Erythroblast (primary cell): ENCODE results near the gene PPM1G.
"Not testable (repeated sequence)": the region's sequence is repeated elsewhere in the genome, so short reads cannot be mapped to it uniquely, and the experiment has no call there.

Experiments used
- DNase-seq, 2 experiments: peaks; one replicate each; lab custom pipeline; 2025; lab: John Stamatoyannopoulos, UW
- GATA1 ChIP-seq: IDR thresholded peaks from 2 replicates; pipeline ENCODE4 v1.6.1; 2011; ENCODE audit warnings: low read depth, mild to moderate bottlenecking, control low read depth, low read length, moderate library complexity
- POLR2A ChIP-seq: IDR thresholded peaks from 2 replicates; pipeline ENCODE4 v1.6.1; 2011; ENCODE audit warnings: mild to moderate bottlenecking, low read length

The PPM1G gene

DNA sequence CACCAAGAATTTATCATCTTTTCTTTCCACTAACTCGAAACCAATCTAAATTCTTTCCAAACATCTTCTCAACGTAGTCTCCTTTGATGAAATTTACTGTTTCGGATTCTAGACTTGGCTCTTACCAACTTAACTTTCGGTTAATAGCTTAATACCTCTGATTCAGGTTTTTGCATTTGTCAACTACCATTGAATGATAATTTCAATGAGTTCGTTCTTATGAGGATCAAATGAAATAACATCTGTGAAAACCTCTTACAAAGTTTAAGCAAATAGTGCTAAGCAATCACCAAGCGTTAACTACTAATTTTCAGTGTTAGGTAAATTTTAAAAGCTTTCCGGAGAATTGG is 18.4 kb upstream of the PPM1G start:
- no peak for DNase-seq
- TF ChIP-seq GATA1, result no peak
- no peak for TF ChIP-seq POLR2A

DNA sequence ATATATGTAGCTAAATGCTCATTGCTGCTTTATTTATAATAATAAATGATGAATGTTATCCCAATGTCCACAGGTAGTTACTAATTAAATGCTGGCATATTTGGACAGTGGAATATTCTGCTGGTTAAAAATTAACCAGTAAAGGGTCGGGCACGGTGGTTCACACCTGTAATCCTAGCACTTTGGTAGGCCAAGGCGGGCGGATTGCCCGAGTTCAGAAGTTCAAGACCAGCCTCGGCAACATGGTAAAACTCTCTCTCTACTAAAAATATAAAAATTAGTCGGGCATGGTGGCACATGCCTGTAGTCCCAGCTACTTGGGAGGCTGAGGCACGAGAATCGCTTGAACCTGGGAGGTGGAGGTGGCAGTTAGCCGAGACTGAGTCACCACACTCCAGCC is 15.6 kb upstream of the PPM1G start:
- DNase-seq, result not testable (repeated sequence)

DNA sequence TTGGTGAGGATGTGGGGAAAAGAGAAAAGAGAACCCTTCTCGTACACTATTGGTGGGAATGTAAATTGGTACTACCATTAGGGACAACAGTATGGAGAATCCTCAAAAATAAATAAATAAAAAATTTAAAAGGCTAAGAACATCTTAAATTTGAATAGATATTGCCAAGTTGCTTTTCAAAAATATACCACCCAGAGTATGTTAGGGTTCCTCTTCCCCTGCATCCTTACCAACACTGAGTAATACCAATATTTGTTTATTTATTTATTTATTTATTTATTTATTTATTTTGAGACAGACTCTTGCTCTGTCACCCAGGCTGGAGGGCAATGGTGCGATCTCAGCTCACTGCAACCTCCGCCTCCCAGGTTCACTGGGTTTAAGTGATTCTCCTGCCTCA is 13.6 kb upstream of the PPM1G start:
- TF ChIP-seq POLR2A (no peak), GATA1 (no peak)
- DNase-seq, result no peak

DNA sequence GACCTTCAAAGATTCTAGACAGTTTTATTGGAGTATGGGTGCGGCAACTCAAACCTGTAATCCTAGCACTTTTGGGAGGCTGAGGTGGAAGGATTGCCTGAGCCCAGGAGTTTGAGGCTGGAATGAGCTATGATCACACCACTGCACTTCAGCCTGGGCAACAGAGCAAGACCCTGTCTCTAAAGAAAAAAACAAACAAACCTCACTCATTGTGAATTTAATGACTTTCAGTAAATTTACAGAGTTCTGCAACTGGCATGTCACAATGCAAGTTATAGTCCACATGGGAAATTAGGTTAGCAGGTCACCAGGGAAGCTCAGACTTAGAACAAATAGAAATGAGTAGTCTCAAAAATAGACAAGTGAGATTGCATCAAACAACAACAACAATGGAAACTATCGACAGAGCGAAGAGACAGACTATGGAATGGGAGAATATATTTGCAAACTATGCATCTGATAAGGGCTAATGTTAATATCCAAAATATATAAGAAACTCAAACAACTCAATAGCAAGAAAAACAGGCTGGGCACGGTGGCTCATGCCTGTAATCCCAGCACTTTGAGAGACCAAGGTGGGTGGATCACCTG is 12.4 kb upstream of the PPM1G start:
- TF ChIP-seq GATA1 (no peak), POLR2A (no peak)
- no peak for DNase-seq

DNA sequence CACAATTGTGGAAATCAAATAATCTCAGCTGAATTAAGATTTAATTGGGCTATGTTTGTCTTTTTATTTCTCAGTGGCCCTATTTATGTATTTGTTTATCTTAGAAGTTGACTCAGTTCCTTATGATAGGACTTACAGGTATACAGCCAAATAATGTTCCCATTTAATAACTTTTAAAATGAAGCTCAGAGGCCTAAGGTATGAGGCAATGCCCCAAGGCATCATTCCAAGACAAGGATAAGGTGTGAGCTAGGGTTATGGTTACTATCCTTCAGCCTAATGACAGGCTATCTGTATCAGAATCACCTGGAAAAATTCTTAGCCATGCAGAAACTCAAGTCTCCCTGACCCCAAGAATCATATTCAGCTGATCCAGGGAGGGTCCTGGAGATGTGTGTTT is 11.6 kb upstream of the PPM1G start:
- no peak for DNase-seq
- TF ChIP-seq GATA1, result no peak
- no peak for TF ChIP-seq POLR2A

DNA sequence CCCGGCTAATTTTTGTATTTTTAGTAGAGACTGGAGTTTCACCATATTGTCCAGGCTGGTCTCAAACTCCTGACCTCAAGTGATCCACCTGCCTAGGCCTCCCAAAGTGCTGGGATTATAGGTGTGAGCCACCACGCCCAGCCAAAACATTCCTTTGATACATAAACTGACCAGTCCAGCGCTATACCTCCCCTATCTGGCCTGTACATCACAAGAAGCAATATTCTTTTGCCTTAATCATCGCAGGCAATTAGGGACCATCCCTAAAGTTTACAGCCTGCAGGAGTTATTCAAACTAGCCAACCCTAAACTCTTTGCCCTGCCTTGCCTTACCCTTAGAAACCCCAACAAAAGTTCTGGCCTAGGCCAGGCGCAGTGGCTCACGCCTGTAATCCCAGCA is 6.8 kb upstream of the PPM1G start:
- DNase-seq, result no peak
- TF ChIP-seq POLR2A (no peak), GATA1 (no peak)

DNA sequence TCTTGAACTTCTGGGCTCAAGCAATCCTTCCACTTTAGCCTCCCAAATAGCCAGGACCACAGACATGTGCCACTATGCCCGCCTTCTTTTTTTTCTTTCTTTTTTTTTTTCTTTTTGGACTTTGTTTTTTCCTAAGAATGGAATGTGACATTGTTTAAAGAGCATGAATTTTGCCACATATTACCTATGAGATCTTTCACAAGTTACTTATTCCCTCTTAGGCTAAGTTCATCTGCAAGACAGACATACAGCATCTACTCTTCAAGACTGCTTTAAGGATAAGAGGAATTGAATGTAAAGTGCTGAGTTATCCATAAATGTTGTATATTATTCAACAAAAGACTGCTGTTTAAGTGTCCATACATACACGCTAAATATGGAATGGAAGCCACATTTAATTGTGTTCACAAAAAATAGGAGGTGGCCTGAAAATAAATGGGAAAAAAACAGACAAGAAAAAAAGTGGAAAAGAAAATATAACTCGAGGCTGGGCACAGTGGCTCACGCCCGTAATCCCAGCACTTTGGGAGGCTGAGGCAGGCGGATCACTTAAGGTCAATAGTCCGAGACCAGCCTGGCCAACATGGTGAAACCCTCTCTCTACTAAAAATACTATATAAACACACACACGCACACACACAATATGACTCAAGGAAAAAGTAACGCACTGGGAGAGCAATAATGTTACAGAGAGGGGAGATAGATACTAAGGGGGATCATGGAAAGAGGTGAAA is 3.2 kb upstream of the PPM1G start:
- no peak for DNase-seq
- TF ChIP-seq GATA1, result no peak

DNA sequence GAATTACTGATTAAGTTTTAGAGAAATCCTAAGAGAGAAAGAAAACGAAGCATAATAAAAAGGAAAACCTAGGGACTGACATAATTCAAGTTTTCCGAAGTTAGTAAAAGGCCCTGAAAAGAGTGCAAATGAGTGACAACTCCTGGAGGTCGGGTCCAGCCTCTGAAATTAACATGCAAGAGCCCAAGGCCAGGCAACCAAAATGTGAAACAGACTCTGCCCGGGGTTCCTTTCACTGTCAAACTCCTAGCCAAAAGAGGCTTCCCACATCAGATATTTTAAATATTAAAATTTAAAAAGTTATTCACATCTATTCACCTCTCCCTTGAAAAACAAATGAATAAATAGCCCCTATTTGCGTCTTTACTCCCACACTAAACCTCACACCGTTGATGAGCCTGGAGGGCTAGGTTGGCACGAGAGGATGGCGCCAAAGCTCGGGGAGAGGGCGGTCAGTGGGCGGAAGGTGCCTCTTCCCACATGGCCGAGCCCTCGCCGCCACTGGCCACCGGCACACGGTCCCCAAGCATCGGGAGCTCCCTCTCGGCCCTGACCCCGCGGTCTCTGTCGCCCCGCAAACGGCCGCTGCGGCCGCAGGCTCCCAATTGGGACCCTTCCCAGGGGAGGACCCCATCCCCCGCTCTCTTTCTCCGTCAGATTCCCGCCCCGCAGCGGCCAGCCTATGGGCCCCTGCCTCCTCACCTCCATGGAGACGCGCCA is 630 bp downstream of the PPM1G start:
- DNase-seq, result peak; percentile 62 to 68
- TF ChIP-seq GATA1, result no peak

DNA sequence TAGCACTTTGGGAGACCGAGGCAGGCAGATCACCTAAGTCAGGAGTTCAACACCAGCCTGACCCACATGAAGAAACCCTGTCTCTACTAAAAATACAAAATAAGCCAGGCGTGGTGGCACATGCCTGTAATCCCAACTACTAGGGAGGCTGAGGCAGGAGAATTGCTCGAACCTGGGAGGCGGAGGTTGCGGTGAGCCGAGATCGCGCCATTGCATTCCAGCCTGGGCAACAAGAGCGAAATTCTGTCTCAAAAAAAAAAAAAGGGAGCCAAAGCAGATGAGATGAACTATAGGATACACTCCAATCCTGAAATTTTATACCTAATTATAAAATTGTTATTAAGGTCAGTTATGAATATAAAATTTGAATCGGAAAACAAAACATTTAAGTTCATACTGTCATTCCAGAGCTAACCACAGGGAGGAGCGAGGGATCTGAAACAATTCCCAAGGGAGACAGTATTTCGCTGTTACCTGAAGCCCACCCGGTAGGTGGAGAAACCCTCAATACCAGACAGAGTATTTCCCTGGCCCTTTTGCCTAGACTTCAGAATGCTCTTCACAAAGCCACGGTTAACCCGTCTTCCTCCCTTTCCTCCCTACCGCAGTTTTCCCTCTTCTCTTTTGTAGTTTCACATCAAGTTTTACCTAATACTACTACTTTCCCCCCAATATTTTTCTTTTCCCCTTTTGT is 1.4 kb downstream of the PPM1G start:
- DNase-seq, result peak; percentile 58 to 76
- TF ChIP-seq GATA1 (no peak), POLR2A (no peak)

DNA sequence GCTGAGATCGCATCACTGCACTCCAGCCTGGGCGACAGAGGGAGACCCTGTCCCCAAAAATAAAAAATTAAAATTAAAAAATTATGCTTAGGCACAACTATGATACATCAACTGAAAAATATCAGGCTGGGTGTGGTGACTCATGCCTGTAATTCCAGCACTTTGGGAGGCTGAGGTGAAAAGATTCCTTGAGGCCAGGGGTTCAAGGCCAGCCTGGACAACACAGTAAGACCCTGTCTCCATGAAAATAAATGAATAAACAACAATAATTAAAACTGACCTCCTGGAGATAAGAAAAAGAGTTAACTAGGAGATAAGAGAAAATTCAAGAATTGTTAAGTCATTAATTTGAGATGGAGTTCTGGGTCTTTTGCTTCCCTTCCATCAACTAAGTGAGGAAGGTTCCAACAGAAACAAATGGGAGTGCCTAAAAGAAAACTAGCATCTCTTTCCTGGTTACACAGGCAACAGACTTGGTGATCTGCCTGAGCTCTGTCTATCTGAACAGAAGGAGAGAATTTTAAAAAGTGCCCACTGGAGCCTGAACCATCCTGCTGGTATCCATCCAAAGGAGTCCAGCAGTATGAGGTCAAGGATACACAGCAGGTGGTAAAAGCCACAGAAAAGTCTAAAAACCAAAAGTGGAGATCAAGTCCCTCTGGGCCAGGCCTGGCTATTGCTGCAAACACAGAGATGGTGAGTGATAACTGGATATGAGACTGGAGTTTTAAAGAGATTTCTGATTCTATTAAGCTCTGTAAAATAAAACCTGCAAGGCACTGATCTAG is 8.8 kb downstream of the PPM1G start:
- no peak for DNase-seq
- TF ChIP-seq GATA1 (no peak), POLR2A (no peak)

DNA sequence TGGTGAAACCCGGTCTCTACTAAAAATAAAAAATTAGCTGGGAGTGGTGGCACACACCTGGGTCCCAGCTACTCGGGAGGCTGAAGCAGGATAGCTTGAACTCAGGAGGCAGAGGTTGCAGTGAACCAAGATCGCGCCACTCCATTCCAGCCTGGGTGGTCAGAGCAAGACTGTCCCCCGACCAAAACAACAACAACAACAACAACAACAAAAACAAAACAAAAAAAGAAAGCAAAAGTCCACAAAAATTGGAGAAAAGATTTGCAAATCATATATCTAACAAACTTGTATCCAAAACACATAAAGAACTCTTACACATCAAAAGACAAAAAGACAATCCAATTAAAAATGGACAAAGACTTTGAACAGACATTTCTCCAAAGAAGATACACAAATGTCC is 10.4 kb downstream of the PPM1G start:
- DNase-seq, result no peak
- TF ChIP-seq GATA1 (no peak), POLR2A (no peak)

DNA sequence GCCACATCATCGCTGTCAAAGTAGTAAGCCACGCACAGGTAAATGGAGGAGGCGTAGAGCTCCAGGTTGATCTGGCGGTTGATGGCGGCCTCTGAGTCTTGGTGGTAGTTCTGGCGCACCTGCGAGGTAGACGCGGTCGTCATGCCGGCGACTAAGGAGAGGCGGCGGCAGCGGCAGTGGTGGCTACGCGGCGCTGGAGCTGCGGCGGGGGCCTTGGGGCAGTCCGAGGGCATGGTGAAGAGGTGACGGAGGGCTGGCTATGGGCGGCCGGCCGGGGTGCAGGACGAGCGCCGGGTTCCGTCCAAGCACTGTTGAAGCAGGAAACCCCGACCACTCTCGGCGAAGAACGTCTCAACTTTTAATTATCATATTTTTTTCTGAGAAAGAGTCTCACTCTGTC is 16.2 kb downstream of the PPM1G start:
- TF ChIP-seq POLR2A, result no peak
- TF ChIP-seq GATA1, result no peak
- DNase-seq, result no peak

DNA sequence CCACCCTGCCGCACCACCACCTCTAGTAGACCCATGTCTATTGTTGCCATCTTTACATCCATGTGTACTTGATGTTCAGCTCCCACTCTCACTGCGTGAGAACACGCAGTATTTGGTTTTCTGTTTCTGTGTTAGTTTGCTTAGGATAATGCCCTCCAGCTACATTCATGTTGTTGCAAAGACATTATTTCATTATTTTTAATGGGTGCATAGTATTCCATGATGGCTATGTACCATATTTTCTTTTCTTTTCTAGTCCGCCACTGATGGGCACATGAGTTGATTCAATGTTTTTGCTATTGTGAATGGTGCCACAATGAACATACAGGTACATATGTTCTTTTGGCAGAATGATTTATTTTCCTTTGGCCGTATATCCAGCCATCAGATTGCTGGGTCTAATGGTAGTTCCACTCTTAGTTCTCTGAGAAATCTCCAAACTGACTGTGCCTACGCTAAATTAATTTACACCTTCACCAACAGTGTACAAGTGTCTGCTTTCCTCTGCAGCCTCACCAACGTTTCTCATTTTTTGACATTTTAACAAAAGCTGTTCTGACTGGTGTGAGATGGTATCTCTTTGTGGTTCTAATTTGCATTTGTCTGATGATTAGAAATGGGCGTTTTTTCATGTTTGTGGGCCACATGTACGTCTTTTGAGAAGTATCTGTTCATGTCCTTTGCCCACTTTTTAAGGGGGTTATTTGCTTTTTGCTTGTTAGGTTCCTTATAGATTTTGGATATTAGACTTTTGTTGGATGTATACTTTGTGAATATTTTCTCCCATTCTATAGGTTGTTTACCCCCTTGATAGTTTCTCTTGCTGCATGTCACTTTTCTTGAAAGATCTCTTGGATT is 18.3 kb downstream of the PPM1G start:
- DNase-seq, result no peak
- TF ChIP-seq POLR2A, result no peak
- TF ChIP-seq GATA1, result no peak
